Caco-2 (cell line): ENCODE results near the gene NANOS3. TPM values are rescaled to one million over a fixed set of nuclear protein-coding genes. Genes with fewer than 3 reads are reported as not detected.

Experiments
- BruUV-seq: library from RNA; stranded (reverse); fragments of 400-500 nt; replicated peaks from 2 replicates; lab custom pipeline; 2021; lab: Mats Ljungman, UMichigan
- CTCF ChIA-PET: fragments of 300-600 bp; sonication (Branson Sonifier 250); formaldehyde crosslinking; loops from one replicate; lab custom pipeline; 2022; ENCODE audit warnings: antibody characterized with exemption; lab: Charles Lee
- POLR2A ChIA-PET: fragments of 300-600 bp; sonication (Branson Sonifier 250); formaldehyde crosslinking; loops from one replicate; lab custom pipeline; 2022; ENCODE audit warnings: antibody characterized with exemption; lab: Charles Lee
- DNase-seq, 2 experiments: peaks; one replicate each; pipeline versions ENCODE4 v3.0.0 to v3.0.0-alpha.2; 2020 to 2022
- H3K27me3 ChIP-seq: replicated peaks from 2 replicates; pipeline ENCODE4 v1.6.0; 2011; ENCODE audit warnings: low read length; ENCODE audit not compliant: control insufficient read depth, insufficient read depth
- H3K36me3 ChIP-seq: 2 replicates; pipeline ENCODE4 v1.5.1; 2011; ENCODE audit warnings: low read length; ENCODE audit not compliant: control insufficient read depth, insufficient read depth
- H3K4me1 ChIP-seq: fragments of 250-450 bp; sonication (Bioruptor Pico); 2 replicates; pipeline ENCODE4 v1.5.1; 2020; ENCODE audit warnings: mild to moderate bottlenecking
- H3K4me3 ChIP-seq: 2 replicates; pipeline ENCODE4 v1.5.1; 2011; ENCODE audit warnings: low read depth, mild to moderate bottlenecking, control low read depth, low read length
- H3K9me3 ChIP-seq: fragments of 250-450 bp; sonication (Bioruptor Pico); 2 replicates; pipeline ENCODE4 v1.5.1; 2020; ENCODE audit warnings: mild to moderate bottlenecking, moderate library complexity
- H3K27ac Mint-ChIP-seq: one replicate; pipeline ENCODE4 v1.8.0; 2022; ENCODE audit warnings: mixed read lengths; ENCODE audit not compliant: unreplicated experiment
- H3K27me3 Mint-ChIP-seq: one replicate; pipeline ENCODE4 v1.8.0; 2022; ENCODE audit warnings: mixed read lengths; ENCODE audit not compliant: insufficient read depth, unreplicated experiment
- H3K36me3 Mint-ChIP-seq: one replicate; pipeline ENCODE4 v1.8.0; 2022; ENCODE audit warnings: mild to moderate bottlenecking, mixed read lengths; ENCODE audit not compliant: insufficient read depth, unreplicated experiment
- H3K4me1 Mint-ChIP-seq: one replicate; pipeline ENCODE4 v1.8.0; 2022; ENCODE audit warnings: low read depth, mixed read lengths; ENCODE audit not compliant: unreplicated experiment
- H3K4me3 Mint-ChIP-seq: one replicate; pipeline ENCODE4 v1.8.0; 2022; ENCODE audit warnings: mild to moderate bottlenecking, moderate library complexity, mixed read lengths; ENCODE audit not compliant: unreplicated experiment
- H3K9me3 Mint-ChIP-seq: one replicate; pipeline ENCODE4 v1.8.0; 2022; ENCODE audit warnings: mixed read lengths; ENCODE audit not compliant: unreplicated experiment
- CTCF ChIP-seq, 2 experiments: fragments of 200-600 bp in 1 of 2; IDR thresholded peaks; 1 replicate in 1 of 2; 2 replicates in 1 of 2; pipeline versions ENCODE4 v1.5.1 to v1.8.0; 2011 to 2022; ENCODE audit warnings: antibody characterized with exemption in 1 of 2, control low read depth in 1 of 2, inconsistent platforms in 1 of 2, low read depth in 1 of 2, low read length in 1 of 2, mild to moderate bottlenecking in 1 of 2, moderate library complexity in 1 of 2; ENCODE audit not compliant: insufficient read depth in 1 of 2, severe bottlenecking in 1 of 2, unreplicated experiment in 1 of 2
- intact Hi-C: fragments of 100-400 bp; cut with micrococcal nuclease; formaldehyde crosslinking; loops from one replicate; pipeline ENCODE4 v1.10.0; 2022; ENCODE audit not compliant: unreplicated experiment
- total RNA-seq: library from RNA; stranded (reverse); gene quantifications from 2 replicates; pipeline ENCODE4 v1.2.3, GENCODE V29; 2022

Gene NANOS3
- total RNA-seq, 1 experiment from 2014 or later: not detected

- BruUV-seq: TSS peak; percentile 24
- H3K4me3 Mint-ChIP-seq: peak overlapping the region; percentile 66
- no peaks in the 10 kb centered on the region for H3K27me3 ChIP-seq
- H3K36me3 Mint-ChIP-seq: peaks cover 56% of the 10 kb centered on the region
- H3K27me3 Mint-ChIP-seq: no peaks in the 10 kb centered on the region
- H3K4me1 ChIP-seq: peaks cover 55% of the 10 kb centered on the region
- H3K36me3 ChIP-seq: no peaks in the 10 kb centered on the region
- peaks cover 30% of the 10 kb centered on the region for H3K4me1 Mint-ChIP-seq
- peak overlapping the region; percentile 93 for H3K27ac Mint-ChIP-seq
- CTCF ChIA-PET: interaction anchor here (0.6 to 1.0 kb wide), 5 partner anchors 15 to 105 kb away, joined by 3 to 5 read pairs (median 3); no protein-coding TSS in a partner anchor
- no peaks in the 10 kb centered on the region for H3K9me3 Mint-ChIP-seq
- intact Hi-C loops: loop anchor here (10.0 kb wide), 1 partner anchor 52 kb away; the partner anchor contains the start of gene ZSWIM4
- no peaks in the 10 kb centered on the region for H3K9me3 ChIP-seq
- H3K4me3 ChIP-seq: peak overlapping the region; percentile 64
- peak; percentile 91 to 92 for DNase-seq
- TF ChIP-seq CTCF (IDR thresholded peaks at IDR 0.05; ENCODE audit: insufficient read depth in 1 of 2, low read depth in 1 of 2, low read length in 1 of 2, severe bottlenecking in 1 of 2, unreplicated experiment in 1 of 2): no peak
- POLR2A ChIA-PET: interaction anchor here (0.6 to 2.3 kb wide), 7 partner anchors 14 to 672 kb away, joined by 3 to 44 read pairs (median 4); a partner anchor contains a TSS
These were observed 30.2 kb upstream of the NANOS3 start for GRCh38 chr19:13846557-13847406.

GRCh38 chr19:13847407-13848339, 29.3 kb upstream of the NANOS3 start:
- H3K4me1 ChIP-seq: peaks cover 64% of the 10 kb centered on the region
- no peaks in the 10 kb centered on the region for H3K36me3 ChIP-seq
- Mint-ChIP-seq H3K9me3 (no peaks in the 10 kb centered on the region), H3K4me3 (peak overlapping the region; percentile 66), H3K36me3 (peaks cover 52% of the 10 kb centered on the region), H3K27ac (peak overlapping the region; percentile 93), H3K27me3 (no peaks in the 10 kb centered on the region), H3K4me1 (peaks cover 30% of the 10 kb centered on the region)
- BruUV-seq: no TSS peak
- TF ChIP-seq CTCF (IDR thresholded peaks at IDR 0.05; ENCODE audit: insufficient read depth in 1 of 2, low read depth in 1 of 2, low read length in 1 of 2, severe bottlenecking in 1 of 2, unreplicated experiment in 1 of 2): peak; percentile 21 to 28
- H3K27me3 ChIP-seq: no peaks in the 10 kb centered on the region
- POLR2A ChIA-PET: interaction anchor here (0.7 to 2.3 kb wide), 5 partner anchors 13 to 671 kb away, joined by 3 to 44 read pairs (median 4); a partner anchor contains a TSS
- peak; percentile 93 to 94 for DNase-seq
- H3K4me3 ChIP-seq: peak overlapping the region; percentile 64
- CTCF ChIA-PET: interaction anchor here (0.7 to 1.0 kb wide), 4 partner anchors 15 to 65 kb away, joined by 3 to 5 read pairs (median 4); no protein-coding TSS in a partner anchor
- intact Hi-C loops: loop anchor here (10.0 kb wide), 1 partner anchor 53 kb away; the partner anchor contains the start of gene ZSWIM4
- no peaks in the 10 kb centered on the region for H3K9me3 ChIP-seq
